GM18526 (cell line): Measurements from ENCODE around the gene KRT17.

ENCODE experiments used
- POLR2A ChIP-seq: IDR thresholded peaks from 3 replicates; pipeline ENCODE4 v1.6.1; 2011; ENCODE audit not compliant: insufficient read length; ENCODE audit errors: extremely low read depth

KRT17 gene

GRCh38 chr17:41624208-41625101, at the start of gene KRT17:
Gene KRT17 (minus strand): TSS chr17:41624575. CDS start chr17:41624509, 66 bp downstream.
- no peak for TF ChIP-seq POLR2A

GRCh38 chr17:41672153-41672552, 47.8 kb upstream of the KRT17 start:
- TF ChIP-seq POLR2A: no peak

- no peak for TF ChIP-seq POLR2A
Measured at GRCh38 chr17:41667280-41668041, 43.1 kb upstream of the KRT17 start.

DNA sequence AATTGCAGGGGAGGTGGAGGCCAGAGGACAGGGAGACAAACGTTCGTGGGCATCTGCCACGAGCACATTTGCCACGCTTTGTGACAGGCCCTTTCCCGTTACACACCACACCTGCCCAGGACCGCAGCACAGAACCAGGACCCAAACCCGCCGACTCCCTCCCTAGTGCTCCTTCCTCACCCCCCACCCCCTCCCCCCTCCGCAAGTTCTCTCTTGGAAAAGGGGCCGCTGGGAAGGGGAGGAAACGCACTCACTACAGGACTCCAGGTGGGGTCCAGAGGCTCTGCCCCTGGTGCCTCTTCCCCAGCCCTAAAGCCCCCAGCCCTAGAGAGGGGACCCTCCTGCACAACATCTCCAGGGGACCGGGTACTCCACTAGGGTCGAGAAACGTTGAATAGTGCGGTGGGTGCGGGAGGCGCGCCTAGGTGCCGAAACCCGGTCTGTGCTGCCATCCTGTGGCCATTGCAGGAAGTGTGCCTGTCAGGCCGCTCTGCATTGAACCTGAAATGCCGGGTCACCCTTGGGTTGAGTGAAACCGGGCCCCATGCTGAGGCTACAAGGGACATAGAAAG, 42.4 kb upstream of the KRT17 start:
- TF ChIP-seq POLR2A: peak; percentile 40

GRCh38 chr17:41666237-41666641, 41.9 kb upstream of the KRT17 start:
- peak; percentile 7 for TF ChIP-seq POLR2A

- peak; percentile 44 for TF ChIP-seq POLR2A
Measured at GRCh38 chr17:41665566-41666236, 41.3 kb upstream of the KRT17 start.

DNA sequence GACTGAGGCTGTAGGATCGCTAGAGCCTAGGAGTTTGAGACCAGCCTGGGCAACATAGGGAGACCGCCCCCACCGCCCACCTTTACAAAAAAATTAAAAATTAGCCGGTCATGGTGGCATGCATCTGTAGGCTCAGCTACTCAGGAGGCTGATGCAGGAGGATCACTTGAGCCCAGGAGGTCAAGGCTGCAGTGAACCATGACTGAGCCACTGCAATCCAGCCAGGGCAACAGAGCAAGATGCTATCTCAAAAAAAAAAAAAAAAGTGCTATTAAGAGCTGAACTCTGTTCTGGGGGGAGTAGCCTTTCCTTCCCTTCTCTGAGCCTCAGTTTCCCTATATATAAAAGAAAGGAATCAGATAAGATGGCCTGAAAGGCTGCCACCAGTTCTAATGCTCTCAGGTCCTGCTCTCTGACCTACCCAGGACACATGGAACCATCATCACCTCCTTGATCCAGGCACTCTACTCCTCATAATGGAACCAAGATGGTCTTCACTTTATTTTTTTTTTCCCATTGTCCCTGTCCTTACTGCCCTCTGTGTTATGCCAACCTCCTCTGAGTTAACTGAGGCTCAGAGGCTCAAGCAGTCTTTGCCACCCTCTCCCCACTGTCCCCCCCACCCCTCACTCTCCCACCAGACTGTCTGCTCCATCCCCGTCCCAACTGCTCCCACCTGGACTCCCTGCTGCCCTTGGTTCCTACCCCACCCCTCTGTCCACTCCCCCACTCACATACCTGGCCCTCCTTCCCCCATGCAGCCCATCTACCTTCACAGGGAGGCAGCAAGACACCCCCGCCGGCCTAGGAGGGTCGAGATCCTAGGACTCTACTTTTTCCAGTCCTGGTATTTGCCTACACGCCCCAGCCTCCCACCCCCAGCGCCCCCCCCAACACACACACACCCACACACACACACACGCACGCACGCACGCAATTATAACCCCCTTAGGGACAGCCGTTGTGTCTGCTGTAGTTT, 40.5 kb upstream of the KRT17 start:
- TF ChIP-seq POLR2A: no peak

DNA sequence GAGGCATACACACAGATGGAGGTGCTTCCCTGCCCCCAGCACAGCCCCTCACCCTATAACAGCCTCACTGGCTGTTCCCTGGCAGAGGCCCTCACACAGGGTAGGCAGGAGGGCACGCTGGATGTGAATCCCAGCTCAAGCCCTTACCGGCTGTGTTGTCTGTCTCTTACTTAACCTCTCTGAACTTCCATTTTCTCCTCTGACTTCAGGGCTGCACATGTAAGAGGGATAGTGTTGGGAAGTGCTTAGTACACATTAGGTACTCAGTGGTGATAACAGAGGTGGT, 39.7 kb upstream of the KRT17 start:
- no peak for TF ChIP-seq POLR2A

DNA sequence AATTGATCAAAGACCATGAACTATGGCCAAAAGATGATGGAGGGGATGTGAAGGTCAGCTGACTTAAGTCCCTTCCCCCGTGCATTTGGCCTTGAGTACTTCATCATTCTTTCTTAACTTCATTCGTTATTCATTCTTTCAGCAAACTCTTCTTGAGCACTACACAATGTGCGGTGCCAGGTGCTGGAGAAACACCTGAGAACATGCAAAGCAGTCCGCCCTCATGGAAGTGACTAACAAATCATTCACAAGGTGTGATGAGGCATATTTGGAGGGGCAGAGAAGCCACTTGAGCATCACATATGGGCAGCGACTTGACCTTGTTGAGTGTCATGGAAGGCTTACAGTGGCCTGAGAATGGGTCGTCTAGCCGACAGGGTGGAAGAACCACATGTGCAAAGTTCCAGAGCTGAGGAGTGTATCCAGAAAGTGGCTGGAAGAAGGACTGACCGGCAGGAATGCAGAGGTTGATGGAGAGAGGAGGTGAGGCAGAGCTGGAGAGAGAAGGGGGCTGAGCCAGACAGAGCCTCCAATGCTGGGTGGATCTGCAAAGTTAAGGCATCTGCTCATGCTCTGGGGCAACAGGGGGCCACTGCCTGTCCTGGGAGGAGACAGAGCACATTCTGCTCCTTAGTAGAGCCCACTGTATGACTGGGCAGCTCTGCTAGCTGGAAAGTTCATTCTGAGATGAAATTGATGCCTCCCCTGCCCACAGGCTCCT, 39.2 kb upstream of the KRT17 start:
- no peak for TF ChIP-seq POLR2A

DNA sequence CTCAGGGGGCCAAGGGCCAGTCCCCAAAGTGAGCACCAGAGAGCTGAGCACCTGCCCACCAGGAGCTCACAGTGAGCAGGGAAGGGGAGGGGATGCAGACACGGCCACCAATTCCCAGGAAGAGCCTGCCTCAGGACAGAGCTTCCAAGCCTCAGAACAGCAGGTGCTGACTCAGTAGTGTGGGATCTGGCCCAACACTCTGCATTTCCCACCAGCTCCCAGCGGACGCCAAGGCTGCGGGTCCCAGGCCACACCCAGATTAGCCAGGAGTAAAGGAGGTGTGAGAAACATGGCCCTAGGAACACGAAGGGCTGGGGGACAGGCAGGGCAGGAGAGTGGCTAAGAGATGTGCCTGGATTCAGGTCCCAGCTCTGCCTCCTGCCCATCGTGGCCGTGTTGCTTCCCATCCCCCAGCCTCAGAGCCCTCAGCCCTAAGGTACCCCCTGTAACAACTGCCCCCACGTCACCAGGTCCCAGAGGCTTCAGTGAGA, 35.9 kb upstream of the KRT17 start:
- TF ChIP-seq POLR2A: no peak

GRCh38 chr17:41659427-41660212, 35.2 kb upstream of the KRT17 start:
- TF ChIP-seq POLR2A: no peak

DNA sequence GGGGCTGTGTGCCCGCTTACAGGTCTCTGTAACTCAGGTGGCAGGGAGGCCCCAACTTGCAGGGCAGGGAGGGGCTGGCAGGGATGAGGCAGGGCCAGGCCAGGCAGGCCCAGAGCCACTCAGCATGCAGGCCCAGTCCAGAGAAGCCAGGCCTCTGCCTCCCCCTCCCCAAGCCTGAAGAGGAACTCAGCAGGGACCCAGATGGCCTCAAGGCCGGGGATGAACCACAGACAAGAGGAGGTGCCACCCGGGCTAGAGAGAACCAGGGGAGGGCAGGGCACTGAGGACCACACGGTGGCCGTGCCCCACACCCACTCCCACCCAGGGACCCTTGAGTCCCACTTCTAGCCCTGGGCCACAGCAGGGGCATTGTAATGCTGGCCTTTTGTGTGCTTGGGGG, 34.5 kb upstream of the KRT17 start:
- no peak for TF ChIP-seq POLR2A

DNA sequence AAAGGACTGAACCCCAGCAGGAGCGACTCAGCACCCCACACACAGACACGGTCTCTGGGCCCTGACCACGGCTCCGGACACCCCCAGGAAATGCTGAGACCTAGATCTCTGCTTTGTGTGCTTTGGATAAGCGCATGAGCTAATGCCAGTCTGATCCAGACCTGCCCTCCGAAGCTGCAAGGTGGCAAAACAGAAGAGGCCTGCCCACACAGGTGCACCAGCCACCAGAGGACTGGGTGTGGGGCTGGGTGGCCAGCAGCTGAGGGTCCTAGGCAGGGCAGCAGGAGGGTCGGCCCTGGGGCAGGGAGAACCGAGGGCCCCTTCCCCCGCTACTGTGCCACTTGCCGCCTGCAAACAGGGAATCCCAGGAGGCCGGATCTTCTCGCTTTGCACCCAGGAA, 33.6 kb upstream of the KRT17 start:
- TF ChIP-seq POLR2A: no peak
